ENCODE data around the gene CR2.
"Not testable (repeated sequence)": the region's sequence is repeated elsewhere in the genome, so short reads cannot be mapped to it uniquely, and the experiment has no call there.

CR2 gene

DNA sequence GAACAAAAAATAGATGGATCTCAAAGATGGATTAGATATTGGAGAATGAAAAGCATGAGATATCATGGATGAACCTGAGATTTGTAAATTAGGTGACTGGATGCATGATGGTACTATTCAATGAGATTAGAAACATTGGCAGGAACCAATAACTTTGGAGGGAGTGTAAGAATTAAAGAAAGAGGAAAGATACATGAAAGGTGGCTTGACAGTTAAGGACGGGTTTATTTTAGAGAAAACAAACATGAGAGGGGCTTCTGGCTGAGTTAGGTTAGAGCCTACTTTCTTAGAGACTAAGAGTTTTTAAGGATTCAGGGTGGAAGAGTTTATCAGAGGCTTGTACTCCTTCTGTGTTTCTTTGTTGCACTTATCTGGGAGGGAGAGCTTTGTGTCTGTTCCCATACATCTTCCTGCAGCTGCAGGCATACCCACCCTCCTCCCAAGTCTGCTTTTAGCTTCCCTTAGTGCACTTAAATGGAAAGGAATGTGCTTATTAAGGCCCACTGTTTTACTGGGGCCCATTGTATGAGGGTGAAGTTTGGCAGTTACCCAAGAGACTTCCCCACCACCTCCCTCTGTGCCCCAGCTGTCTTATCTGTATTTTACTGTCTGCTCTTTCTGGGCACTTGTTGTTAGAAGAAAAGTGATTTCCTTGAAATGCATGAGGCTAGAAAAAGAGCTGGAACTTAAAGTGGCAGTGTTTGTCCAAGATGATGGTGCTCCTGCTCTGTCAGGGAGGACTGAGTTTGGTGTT lies 26.1 kb upstream of the CR2 start:
- DNase-seq (ENCODE audit: low read depth) = no peak
- no peak overlapping the region for H3K4me3 ChIP-seq (ENCODE audit: low read length)
- TF ChIP-seq, protein P1, sequence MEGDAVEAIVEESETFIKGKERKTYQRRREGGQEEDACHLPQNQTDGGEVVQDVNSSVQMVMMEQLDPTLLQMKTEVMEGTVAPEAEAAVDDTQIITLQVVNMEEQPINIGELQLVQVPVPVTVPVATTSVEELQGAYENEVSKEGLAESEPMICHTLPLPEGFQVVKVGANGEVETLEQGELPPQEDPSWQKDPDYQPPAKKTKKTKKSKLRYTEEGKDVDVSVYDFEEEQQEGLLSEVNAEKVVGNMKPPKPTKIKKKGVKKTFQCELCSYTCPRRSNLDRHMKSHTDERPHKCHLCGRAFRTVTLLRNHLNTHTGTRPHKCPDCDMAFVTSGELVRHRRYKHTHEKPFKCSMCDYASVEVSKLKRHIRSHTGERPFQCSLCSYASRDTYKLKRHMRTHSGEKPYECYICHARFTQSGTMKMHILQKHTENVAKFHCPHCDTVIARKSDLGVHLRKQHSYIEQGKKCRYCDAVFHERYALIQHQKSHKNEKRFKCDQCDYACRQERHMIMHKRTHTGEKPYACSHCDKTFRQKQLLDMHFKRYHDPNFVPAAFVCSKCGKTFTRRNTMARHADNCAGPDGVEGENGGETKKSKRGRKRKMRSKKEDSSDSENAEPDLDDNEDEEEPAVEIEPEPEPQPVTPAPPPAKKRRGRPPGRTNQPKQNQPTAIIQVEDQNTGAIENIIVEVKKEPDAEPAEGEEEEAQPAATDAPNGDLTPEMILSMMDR (IDR thresholded peaks at IDR 0.05; ENCODE audit: insufficient read depth, low read depth, low read length, missing control alignments) = no peak

DNA sequence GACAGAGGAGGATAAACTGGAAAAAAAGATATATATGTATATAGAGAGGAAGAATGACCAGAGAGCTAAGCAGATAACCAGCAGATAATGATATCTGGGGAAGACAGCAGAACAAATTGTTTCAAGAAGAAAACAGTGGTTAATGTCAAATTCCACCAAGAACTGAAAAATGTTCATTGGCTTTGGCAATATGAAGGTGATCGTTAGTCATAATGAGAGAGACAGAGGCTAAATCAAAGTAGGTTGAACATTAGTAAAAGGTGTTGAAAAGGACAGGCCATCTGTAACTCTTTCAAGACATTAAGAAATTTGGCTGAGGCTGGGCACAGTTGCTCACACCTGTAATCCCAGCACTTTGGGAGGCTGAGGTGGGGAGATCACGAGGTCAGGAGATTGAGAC lies 25.3 kb upstream of the CR2 start:
- TF ChIP-seq, protein P1 (IDR thresholded peaks at IDR 0.05; ENCODE audit: insufficient read depth, low read depth, low read length, missing control alignments) = no peak
- DNase-seq (ENCODE audit: low read depth) = no peak
- no peak overlapping the region for H3K4me3 ChIP-seq (ENCODE audit: low read length)

DNA sequence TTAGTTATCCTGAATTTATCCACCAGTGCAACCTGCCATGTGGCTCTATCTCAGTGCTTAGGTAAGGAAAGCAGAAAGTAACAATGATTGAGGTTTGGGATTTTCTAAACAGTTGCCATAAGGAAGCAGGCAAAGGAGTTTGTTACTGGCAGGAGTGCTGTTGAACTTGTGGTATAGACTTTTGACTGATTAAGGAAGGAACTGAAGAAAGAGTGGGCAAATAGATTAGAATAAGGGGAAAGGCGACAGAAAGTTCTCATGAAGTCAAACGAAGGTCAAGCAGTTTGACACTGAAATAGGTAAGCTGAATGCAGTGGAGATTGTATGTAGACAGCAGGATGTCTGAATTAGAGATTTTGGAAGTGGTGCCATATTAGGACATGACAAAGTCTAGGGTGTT lies 24.2 kb upstream of the CR2 start:
- H3K4me3 ChIP-seq (ENCODE audit: low read length) = no peak overlapping the region
- TF ChIP-seq, protein P1 (IDR thresholded peaks at IDR 0.05; ENCODE audit: insufficient read depth, low read depth, low read length, missing control alignments) = no peak
- DNase-seq (ENCODE audit: low read depth) = no peak

DNA sequence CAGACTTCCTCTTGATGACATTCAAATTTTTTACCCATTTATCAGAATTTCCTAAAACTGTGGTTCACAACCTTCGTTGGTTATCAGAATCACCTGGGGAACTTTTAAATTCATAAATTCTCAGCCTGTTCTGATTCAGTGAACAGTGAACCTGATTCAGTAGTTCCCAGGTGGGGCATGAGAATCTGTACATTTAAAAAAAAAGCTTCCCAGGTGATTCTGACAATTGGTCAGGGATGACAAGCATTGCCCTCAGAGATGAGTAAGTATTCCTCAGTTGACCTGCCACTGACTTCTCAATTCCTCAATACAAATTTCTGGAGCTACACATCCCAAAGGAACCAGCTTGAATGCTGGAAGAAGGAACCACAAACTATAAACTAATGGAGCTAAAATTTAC lies 23.5 kb upstream of the CR2 start:
- TF ChIP-seq, protein P1 (IDR thresholded peaks at IDR 0.05; ENCODE audit: insufficient read depth, low read depth, low read length, missing control alignments) = no peak
- no peak overlapping the region for H3K4me3 ChIP-seq (ENCODE audit: low read length)
- DNase-seq (ENCODE audit: low read depth) = no peak

DNA sequence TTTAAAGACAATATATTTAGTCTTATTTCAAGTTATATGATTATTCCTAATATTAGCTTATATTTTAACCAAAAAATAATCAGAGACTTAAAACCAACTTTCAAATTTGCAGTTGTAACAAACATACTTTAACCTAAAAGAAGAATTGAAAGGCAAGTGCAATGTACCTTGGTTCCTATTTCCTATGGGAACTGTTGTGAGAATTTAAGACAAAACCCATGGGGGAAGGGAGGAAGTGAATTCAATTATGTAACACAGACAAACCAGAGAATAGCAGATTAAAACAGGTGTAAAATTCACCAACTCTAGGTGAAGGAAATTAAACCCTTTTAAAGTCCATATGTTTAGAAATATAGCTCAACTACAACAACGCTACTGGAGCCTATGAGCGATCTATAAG lies 22.6 kb upstream of the CR2 start:
- DNase-seq (ENCODE audit: low read depth) = no peak
- TF ChIP-seq, protein P1 (IDR thresholded peaks at IDR 0.05; ENCODE audit: insufficient read depth, low read depth, low read length, missing control alignments) = no peak
- no peak overlapping the region for H3K4me3 ChIP-seq (ENCODE audit: low read length)

DNA sequence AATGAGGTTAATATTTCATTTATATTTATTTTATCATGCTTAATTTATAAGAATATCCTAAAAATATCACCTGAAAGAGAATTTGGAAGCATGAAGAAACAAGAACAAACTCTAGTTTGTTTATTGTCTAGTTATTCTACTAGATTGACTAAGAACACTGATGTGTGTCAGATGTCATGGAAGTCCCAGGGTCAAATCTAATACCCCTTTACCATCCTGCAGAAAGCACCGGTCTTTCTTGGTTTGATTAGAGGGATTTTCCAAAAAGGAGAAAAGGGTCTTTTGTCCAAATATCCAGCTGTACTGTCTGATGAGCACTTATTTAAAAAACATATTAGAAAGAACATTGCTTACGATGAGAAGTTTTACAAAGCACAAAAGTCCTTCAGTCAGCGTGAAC lies 20.7 kb upstream of the CR2 start:
- no peak overlapping the region for H3K4me3 ChIP-seq (ENCODE audit: low read length)
- no peak for DNase-seq (ENCODE audit: low read depth)
- TF ChIP-seq, protein P1 (IDR thresholded peaks at IDR 0.05; ENCODE audit: insufficient read depth, low read depth, low read length, missing control alignments) = no peak

DNA sequence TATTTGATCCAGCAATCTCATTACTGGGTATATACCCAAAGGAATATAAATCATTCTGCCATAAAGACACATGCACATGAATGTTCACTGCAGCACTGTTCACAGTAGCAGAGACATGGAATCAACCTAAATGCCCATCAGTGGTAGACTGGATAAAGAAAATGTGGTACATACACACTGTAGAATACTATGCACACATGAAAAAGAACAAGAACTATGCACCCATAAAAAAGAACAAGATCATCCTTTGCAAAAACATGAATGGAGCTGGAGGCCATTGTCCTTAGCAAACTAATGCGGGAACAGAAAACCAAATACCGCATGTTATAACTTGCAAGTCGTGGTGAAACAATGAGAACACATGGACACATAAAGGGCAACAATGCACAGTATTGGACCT lies 17.4 kb upstream of the CR2 start:
- DNase-seq (ENCODE audit: low read depth) = not testable (repeated sequence)

More for the DNA sequence above, 17.4 kb upstream of the CR2 start:
- not testable (repeated sequence) for H3K4me3 ChIP-seq (ENCODE audit: low read length)
